GM12801 (cell line): ENCODE data around the gene GPR78.

ENCODE experiments used
- TF ChIP-seq, protein P1 (sequence below): IDR thresholded peaks from one replicate; pipeline ENCODE4 v1.5.1; 2011; ENCODE audit warnings: control low read depth; ENCODE audit not compliant: insufficient read length; ENCODE audit errors: extremely low read depth

GPR78 gene

DNA sequence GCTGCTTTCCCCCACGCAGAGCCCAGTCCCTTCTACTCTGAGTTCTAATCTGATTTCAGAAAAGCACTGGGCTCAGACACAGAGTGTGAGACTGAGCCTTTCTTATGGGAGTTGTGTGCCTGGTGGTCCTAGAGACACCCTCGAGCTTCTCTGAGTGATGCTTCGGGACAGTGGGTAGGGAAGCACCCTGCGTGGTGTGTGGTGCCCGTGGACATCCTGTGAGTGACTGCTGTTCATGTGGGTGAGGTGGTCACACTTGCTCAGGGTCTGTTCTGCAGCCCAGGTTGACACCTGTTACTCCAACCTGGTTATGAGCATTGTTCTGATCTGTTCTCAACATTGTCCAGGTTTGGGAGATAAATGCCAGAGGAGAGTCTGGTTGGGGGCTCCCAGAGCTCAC, 6.1 kb downstream of the GPR78 start:
- TF ChIP-seq, protein P1, sequence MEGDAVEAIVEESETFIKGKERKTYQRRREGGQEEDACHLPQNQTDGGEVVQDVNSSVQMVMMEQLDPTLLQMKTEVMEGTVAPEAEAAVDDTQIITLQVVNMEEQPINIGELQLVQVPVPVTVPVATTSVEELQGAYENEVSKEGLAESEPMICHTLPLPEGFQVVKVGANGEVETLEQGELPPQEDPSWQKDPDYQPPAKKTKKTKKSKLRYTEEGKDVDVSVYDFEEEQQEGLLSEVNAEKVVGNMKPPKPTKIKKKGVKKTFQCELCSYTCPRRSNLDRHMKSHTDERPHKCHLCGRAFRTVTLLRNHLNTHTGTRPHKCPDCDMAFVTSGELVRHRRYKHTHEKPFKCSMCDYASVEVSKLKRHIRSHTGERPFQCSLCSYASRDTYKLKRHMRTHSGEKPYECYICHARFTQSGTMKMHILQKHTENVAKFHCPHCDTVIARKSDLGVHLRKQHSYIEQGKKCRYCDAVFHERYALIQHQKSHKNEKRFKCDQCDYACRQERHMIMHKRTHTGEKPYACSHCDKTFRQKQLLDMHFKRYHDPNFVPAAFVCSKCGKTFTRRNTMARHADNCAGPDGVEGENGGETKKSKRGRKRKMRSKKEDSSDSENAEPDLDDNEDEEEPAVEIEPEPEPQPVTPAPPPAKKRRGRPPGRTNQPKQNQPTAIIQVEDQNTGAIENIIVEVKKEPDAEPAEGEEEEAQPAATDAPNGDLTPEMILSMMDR, result no peak

DNA sequence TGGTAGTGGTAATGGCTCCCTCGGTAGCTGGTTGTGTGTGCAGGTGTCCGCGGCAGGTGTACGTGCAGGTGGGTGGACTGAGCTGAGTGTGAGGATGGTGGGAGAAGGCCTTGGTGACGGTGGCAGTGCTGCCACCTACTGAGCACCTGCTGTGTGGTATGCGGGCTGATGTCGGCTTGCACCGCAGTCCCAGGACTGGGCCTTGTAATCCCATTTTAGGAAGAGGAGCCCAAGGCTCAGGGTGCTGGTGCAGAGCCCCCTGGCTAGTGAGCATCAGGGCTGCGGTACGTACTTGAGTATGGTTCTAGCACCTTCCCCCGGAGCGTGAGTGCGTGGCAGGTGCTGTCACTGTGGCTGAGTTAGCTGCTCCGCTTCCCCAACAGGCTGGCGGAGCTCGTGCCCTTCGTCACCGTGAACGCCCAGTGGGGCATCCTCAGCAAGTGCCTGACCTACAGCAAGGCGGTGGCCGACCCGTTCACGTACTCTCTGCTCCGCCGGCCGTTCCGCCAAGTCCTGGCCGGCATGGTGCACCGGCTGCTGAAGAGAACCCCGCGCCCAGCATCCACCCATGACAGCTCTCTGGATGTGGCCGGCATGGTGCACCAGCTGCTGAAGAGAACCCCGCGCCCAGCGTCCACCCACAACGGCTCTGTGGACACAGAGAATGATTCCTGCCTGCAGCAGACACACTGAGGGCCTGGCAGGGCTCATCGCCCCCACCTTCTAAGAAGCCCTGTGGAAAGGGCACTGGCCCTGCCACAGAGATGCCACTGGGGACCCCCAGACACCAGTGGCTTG, 6.7 kb downstream of the GPR78 start:
- TF ChIP-seq, protein P1, result no peak

GRCh38 chr4:8587469-8588195, 7.4 kb downstream of the GPR78 start:
- TF ChIP-seq, protein P1, result no peak

DNA sequence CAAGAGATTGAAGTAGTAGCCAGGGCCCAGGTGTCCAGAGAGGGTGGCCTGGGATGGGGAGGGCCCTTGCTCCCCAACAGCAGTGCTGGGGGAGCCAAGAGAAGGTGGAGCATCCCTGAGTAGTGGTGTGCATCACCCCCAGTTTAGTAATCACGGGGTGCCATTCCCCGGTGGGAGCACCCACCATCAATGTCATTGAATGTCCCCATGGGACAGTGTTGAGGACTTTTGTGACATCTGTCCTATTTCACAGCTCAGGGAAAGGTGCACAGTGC, 7.9 kb downstream of the GPR78 start:
- TF ChIP-seq, protein P1, result no peak

GRCh38 chr4:8589336-8589735, 9.1 kb downstream of the GPR78 start:
- TF ChIP-seq, protein P1, result no peak

- TF ChIP-seq, protein P1, result no peak
These were observed 9.8 kb downstream of the GPR78 start for GRCh38 chr4:8589823-8590545.

GRCh38 chr4:8590546-8590880, 10.3 kb downstream of the GPR78 start:
- TF ChIP-seq, protein P1, result no peak
